ENCODE results near the gene EIF2S1.
A peak's percentile ranks its signal among the peaks of the same experiment; 100 is the strongest.

EIF2S1 gene

DNA sequence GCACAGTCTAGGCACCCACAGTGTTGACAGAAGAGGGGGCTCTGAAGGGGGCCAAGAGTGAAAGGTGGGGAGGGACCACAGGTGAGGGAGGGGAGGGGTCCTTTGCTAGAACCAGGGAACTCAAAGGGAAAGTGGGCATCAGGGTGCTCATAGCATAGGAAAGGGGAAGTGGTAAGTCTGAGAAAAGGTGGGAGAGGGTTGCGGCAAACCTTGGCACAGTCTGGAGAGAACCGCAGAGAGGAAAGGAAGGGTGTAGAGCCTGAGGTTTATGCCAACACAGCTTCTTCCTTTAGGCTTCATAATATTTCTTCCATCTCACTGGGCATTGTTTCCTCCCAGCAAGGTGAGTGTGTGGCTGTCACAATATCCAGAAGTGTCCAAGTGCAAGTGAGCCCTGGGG lies 63.3 kb downstream of the EIF2S1 start:
- no peak overlapping the region for H3K56ac ChIP-seq (ENCODE audit: low read length)
- H2BK120ac ChIP-seq (ENCODE audit: low read depth, low read length) = no peak overlapping the region
- H4K5ac ChIP-seq (ENCODE audit: low read length) = no peak overlapping the region
- no peak overlapping the region for H3K27ac ChIP-seq (ENCODE audit: low read depth, low read length)
- no peak overlapping the region for H3K18ac ChIP-seq (ENCODE audit: low read length)
- H3K4me1 ChIP-seq (ENCODE audit: control insufficient read depth, low read depth, low read length) = no peaks in the 10 kb centered on the region
- H4K8ac ChIP-seq (ENCODE audit: low read depth, low read length) = no peak overlapping the region
- no peak overlapping the region for H2BK15ac ChIP-seq (replicated peaks; ENCODE audit: low read depth)
- H3K23ac ChIP-seq (ENCODE audit: low read length) = no peak overlapping the region
- no peak overlapping the region for H3K4me3 ChIP-seq (ENCODE audit: low read length)
- no peaks in the 10 kb centered on the region for H3K79me2 ChIP-seq (ENCODE audit: control insufficient read depth, insufficient read depth, low read length)
- DNase-seq = no peak
- no peak overlapping the region for H3K4me2 ChIP-seq (ENCODE audit: low read length)
- no peaks in the 10 kb centered on the region for H3K79me1 ChIP-seq (ENCODE audit: low read length)
- no CpG with 5 or more reads among the region's 2 CpGs for WGBS (ENCODE audit: extremely low coverage, insufficient coverage, low lambda C conversion rate)
- no peaks in the 10 kb centered on the region for H3K36me3 ChIP-seq (ENCODE audit: control insufficient read depth, insufficient read depth, low read length)
- H3K27me3 ChIP-seq (ENCODE audit: insufficient read depth, low read length, poor library complexity) = no peaks in the 10 kb centered on the region
- H2AK5ac ChIP-seq (ENCODE audit: low read length) = no peak overlapping the region
- H2BK5ac ChIP-seq (ENCODE audit: low read length) = no peak overlapping the region
- no peak overlapping the region for H3K4ac ChIP-seq (ENCODE audit: low read depth, low read length)
- H3K9ac ChIP-seq (ENCODE audit: low read length) = no peak overlapping the region

DNA sequence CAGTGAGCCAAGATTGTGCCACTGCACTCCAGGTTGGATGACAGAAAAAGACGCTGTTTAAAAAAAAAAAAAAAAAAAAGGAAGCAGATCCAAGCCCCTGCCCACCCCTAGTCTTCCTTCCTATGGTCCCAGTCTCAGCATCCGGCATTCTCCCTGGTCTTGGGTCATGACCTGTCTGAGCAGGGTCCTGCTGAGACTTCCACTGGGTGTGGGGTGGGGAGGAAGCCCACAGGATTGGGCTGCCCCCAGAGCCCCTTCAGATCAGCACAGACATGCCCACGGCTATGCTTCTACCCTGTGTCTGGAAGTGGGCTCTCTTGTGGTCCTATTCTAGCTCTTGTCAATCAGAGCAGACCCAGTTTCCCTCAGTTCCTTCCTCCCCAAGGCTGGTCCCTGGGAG lies 64.4 kb downstream of the EIF2S1 start:
- H3K79me2 ChIP-seq (ENCODE audit: control insufficient read depth, insufficient read depth, low read length) = no peaks in the 10 kb centered on the region
- no peak overlapping the region for H2AK5ac ChIP-seq (ENCODE audit: low read length)
- no peak for DNase-seq
- no CpG with 5 or more reads among the region's 3 CpGs for WGBS (ENCODE audit: extremely low coverage, insufficient coverage, low lambda C conversion rate)
- no peak overlapping the region for H3K56ac ChIP-seq (ENCODE audit: low read length)
- no peaks in the 10 kb centered on the region for H3K4me1 ChIP-seq (ENCODE audit: control insufficient read depth, low read depth, low read length)
- no peak overlapping the region for H3K18ac ChIP-seq (ENCODE audit: low read length)
- no peak overlapping the region for H3K4me3 ChIP-seq (ENCODE audit: low read length)
- H2BK5ac ChIP-seq (ENCODE audit: low read length) = no peak overlapping the region
- no peak overlapping the region for H3K4ac ChIP-seq (ENCODE audit: low read depth, low read length)
- no peak overlapping the region for H4K5ac ChIP-seq (ENCODE audit: low read length)
- no peaks in the 10 kb centered on the region for H3K27me3 ChIP-seq (ENCODE audit: insufficient read depth, low read length, poor library complexity)
- H3K79me1 ChIP-seq (ENCODE audit: low read length) = no peaks in the 10 kb centered on the region
- no peak overlapping the region for H3K27ac ChIP-seq (ENCODE audit: low read depth, low read length)
- H3K36me3 ChIP-seq (ENCODE audit: control insufficient read depth, insufficient read depth, low read length) = no peaks in the 10 kb centered on the region
- H3K4me2 ChIP-seq (ENCODE audit: low read length) = no peak overlapping the region
- no peak overlapping the region for H2BK15ac ChIP-seq (replicated peaks; ENCODE audit: low read depth)
- H4K8ac ChIP-seq (ENCODE audit: low read depth, low read length) = no peak overlapping the region
- no peak overlapping the region for H3K9ac ChIP-seq (ENCODE audit: low read length)
- no peak overlapping the region for H2BK120ac ChIP-seq (ENCODE audit: low read depth, low read length)
- H3K23ac ChIP-seq (ENCODE audit: low read length) = no peak overlapping the region

DNA sequence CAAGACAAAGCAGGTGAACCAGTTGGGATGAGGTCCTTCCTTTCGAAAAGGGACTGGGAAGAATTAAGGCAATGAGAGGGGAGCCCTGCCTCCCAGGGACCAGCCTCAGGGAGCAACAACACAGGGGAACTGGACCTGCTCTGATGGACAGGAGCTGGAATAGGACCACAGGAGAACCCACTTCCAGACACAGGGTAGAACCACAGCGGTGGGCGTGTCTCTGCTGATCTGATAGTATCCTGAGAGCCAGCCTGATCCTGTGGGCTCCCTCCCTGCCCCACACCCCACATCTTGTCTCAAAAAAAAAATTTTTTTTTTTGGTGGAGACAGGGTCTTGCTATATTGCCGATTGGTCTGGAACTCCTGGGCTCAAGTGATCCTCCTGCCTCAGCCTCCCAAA lies 65.5 kb downstream of the EIF2S1 start:
- no CpG with 5 or more reads among the region's 4 CpGs for WGBS (ENCODE audit: extremely low coverage, insufficient coverage, low lambda C conversion rate)
- Histone ChIP-seq H2AK5ac (ENCODE audit: low read length) (no peak overlapping the region), H3K4me1 (ENCODE audit: control insufficient read depth, low read depth, low read length) (no peaks in the 10 kb centered on the region), H3K56ac (ENCODE audit: low read length) (no peak overlapping the region), H3K23ac (ENCODE audit: low read length) (no peak overlapping the region), H2BK120ac (ENCODE audit: low read depth, low read length) (no peak overlapping the region), H3K36me3 (ENCODE audit: control insufficient read depth, insufficient read depth, low read length) (no peaks in the 10 kb centered on the region), H3K4me2 (ENCODE audit: low read length) (no peak overlapping the region), H3K4ac (ENCODE audit: low read depth, low read length) (no peak overlapping the region), H3K27me3 (ENCODE audit: insufficient read depth, low read length, poor library complexity) (no peaks in the 10 kb centered on the region), H3K4me3 (ENCODE audit: low read length) (no peak overlapping the region), H4K5ac (ENCODE audit: low read length) (no peak overlapping the region), H2BK5ac (ENCODE audit: low read length) (no peak overlapping the region), H3K9ac (ENCODE audit: low read length) (no peak overlapping the region), H4K8ac (ENCODE audit: low read depth, low read length) (no peak overlapping the region), H2BK15ac (replicated peaks; ENCODE audit: low read depth) (no peak overlapping the region), H3K27ac (ENCODE audit: low read depth, low read length) (no peak overlapping the region), H3K79me2 (ENCODE audit: control insufficient read depth, insufficient read depth, low read length) (no peaks in the 10 kb centered on the region), H3K18ac (ENCODE audit: low read length) (no peak overlapping the region), H3K79me1 (ENCODE audit: low read length) (no peaks in the 10 kb centered on the region)
- DNase-seq = no peak

DNA sequence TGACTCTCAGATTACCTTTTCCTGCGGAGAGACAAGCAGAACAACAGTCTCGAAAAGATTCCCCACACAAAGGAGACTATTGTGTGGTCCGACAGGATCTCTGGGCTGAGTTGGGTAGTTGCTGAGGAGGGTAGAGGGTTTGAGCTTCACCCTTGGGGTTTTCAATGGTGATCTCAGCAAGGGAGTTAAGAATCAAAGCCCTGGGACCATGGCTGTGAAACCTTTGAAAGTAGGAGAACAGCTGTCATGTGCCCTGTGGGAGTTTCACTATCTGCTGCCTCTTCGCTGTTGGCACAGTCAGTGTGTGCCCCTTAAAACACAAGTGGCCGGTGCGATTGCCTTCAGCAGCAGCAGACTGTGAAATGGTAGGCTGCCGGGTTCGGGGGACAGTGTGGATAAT lies 66.0 kb downstream of the EIF2S1 start:
- H3K4ac ChIP-seq (ENCODE audit: low read depth, low read length) = no peak overlapping the region
- H3K56ac ChIP-seq (ENCODE audit: low read length) = no peak overlapping the region
- no peak overlapping the region for H3K18ac ChIP-seq (ENCODE audit: low read length)
- H3K4me1 ChIP-seq (ENCODE audit: control insufficient read depth, low read depth, low read length) = no peaks in the 10 kb centered on the region
- no peak overlapping the region for H2BK120ac ChIP-seq (ENCODE audit: low read depth, low read length)
- H2AK5ac ChIP-seq (ENCODE audit: low read length) = no peak overlapping the region
- no peak overlapping the region for H3K23ac ChIP-seq (ENCODE audit: low read length)
- no peaks in the 10 kb centered on the region for H3K36me3 ChIP-seq (ENCODE audit: control insufficient read depth, insufficient read depth, low read length)
- no peak overlapping the region for H4K8ac ChIP-seq (ENCODE audit: low read depth, low read length)
- H3K27ac ChIP-seq (ENCODE audit: low read depth, low read length) = no peak overlapping the region
- no peak for DNase-seq
- no peak overlapping the region for H2BK15ac ChIP-seq (replicated peaks; ENCODE audit: low read depth)
- WGBS (ENCODE audit: extremely low coverage, insufficient coverage, low lambda C conversion rate) = no CpG with 5 or more reads among the region's 8 CpGs
- H3K79me1 ChIP-seq (ENCODE audit: low read length) = no peaks in the 10 kb centered on the region
- no peak overlapping the region for H3K9ac ChIP-seq (ENCODE audit: low read length)
- no peaks in the 10 kb centered on the region for H3K27me3 ChIP-seq (ENCODE audit: insufficient read depth, low read length, poor library complexity)
- no peaks in the 10 kb centered on the region for H3K79me2 ChIP-seq (ENCODE audit: control insufficient read depth, insufficient read depth, low read length)
- no peak overlapping the region for H4K5ac ChIP-seq (ENCODE audit: low read length)
- no peak overlapping the region for H3K4me2 ChIP-seq (ENCODE audit: low read length)
- no peak overlapping the region for H3K4me3 ChIP-seq (ENCODE audit: low read length)
- no peak overlapping the region for H2BK5ac ChIP-seq (ENCODE audit: low read length)

DNA sequence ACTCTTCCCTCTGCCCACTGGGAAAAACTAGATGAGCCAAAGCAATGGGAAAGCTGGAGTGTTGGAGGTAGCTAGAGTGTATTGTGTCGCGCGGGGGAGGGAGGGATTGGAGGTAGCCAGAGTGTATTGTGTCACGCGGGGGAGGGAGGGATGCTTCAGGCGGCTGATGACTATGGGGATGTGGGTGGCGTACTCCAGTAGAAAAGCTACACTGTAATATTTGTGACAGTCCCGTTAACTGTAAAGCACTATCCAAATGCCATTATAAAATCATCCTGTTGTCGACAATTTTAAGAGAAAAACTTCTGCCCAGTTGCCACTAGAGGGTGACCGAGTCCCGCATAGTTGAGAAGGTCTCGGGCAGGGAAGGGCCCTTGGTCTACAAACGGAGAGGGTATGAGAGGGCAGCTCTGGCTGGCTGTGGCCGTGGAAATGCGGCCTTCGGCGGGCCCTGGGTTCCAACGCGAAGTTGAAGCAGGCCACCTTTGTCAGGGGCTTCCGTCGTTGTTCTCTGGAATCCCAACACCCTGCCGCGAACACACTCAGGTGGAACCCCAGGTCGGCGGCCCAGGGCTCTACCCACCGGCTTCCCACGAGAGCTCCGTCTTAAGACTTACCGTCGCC lies 67.0 kb downstream of the EIF2S1 start:
- H3K4me1 ChIP-seq (ENCODE audit: control insufficient read depth, low read depth, low read length) = no peaks in the 10 kb centered on the region
- no peak overlapping the region for H3K23ac ChIP-seq (ENCODE audit: low read length)
- no peak overlapping the region for H2BK120ac ChIP-seq (ENCODE audit: low read depth, low read length)
- H3K79me2 ChIP-seq (ENCODE audit: control insufficient read depth, insufficient read depth, low read length) = no peaks in the 10 kb centered on the region
- H3K4ac ChIP-seq (ENCODE audit: low read depth, low read length) = no peak overlapping the region
- H3K4me2 ChIP-seq (ENCODE audit: low read length) = no peak overlapping the region
- no CpG with 5 or more reads among the region's 30 CpGs for WGBS (ENCODE audit: extremely low coverage, insufficient coverage, low lambda C conversion rate)
- H3K56ac ChIP-seq (ENCODE audit: low read length) = peak overlapping the region; percentile 38
- no peak overlapping the region for H3K4me3 ChIP-seq (ENCODE audit: low read length)
- no peak overlapping the region for H3K27ac ChIP-seq (ENCODE audit: low read depth, low read length)
- peak overlapping the region; percentile 20 for H3K9ac ChIP-seq (ENCODE audit: low read length)
- H3K79me1 ChIP-seq (ENCODE audit: low read length) = no peaks in the 10 kb centered on the region
- H4K8ac ChIP-seq (ENCODE audit: low read depth, low read length) = peak overlapping the region; percentile 65
- no peak overlapping the region for H2BK15ac ChIP-seq (replicated peaks; ENCODE audit: low read depth)
- H3K27me3 ChIP-seq (ENCODE audit: insufficient read depth, low read length, poor library complexity) = no peaks in the 10 kb centered on the region
- H3K36me3 ChIP-seq (ENCODE audit: control insufficient read depth, insufficient read depth, low read length) = no peaks in the 10 kb centered on the region
- H2AK5ac ChIP-seq (ENCODE audit: low read length) = no peak overlapping the region
- H2BK5ac ChIP-seq (ENCODE audit: low read length) = no peak overlapping the region
- peak overlapping the region; percentile 65 for H3K18ac ChIP-seq (ENCODE audit: low read length)
- H4K5ac ChIP-seq (ENCODE audit: low read length) = no peak overlapping the region
- peak; percentile 91 for DNase-seq

DNA sequence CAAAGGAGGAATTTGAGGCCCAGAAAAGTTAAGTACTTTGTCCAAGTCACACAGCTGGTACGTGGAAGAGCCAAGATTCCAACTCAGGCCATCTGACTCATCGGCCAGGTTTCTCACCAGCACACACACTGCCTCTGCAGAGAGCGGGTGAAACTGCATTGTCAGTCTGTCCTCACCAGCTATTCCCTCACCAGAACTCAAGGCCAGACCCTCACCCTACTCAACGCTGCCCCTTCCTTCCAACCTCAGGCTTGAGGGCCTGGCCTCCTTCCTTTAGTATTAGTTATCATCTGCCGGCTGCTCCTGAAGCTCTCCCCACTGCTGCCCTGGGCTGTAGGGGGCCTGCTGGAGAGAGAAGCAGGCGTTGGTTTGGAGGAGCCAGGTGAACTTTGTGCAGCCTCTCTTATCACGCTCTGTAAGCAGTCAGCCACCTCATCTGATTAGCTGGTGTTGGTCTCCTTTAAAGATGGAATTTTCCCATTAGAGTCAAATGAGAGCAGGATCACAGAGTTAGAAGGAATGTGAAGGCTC lies 68.4 kb downstream of the EIF2S1 start:
- Histone ChIP-seq H3K18ac (ENCODE audit: low read length) (no peak overlapping the region), H3K4me3 (ENCODE audit: low read length) (no peak overlapping the region), H3K79me2 (ENCODE audit: control insufficient read depth, insufficient read depth, low read length) (no peaks in the 10 kb centered on the region), H3K4me1 (ENCODE audit: control insufficient read depth, low read depth, low read length) (no peaks in the 10 kb centered on the region), H3K56ac (ENCODE audit: low read length) (no peak overlapping the region), H3K4me2 (ENCODE audit: low read length) (no peak overlapping the region), H3K27me3 (ENCODE audit: insufficient read depth, low read length, poor library complexity) (no peaks in the 10 kb centered on the region), H2BK5ac (ENCODE audit: low read length) (no peak overlapping the region), H3K23ac (ENCODE audit: low read length) (no peak overlapping the region), H3K4ac (ENCODE audit: low read depth, low read length) (no peak overlapping the region), H3K9ac (ENCODE audit: low read length) (no peak overlapping the region), H2AK5ac (ENCODE audit: low read length) (no peak overlapping the region), H3K27ac (ENCODE audit: low read depth, low read length) (no peak overlapping the region), H2BK120ac (ENCODE audit: low read depth, low read length) (no peak overlapping the region), H3K36me3 (ENCODE audit: control insufficient read depth, insufficient read depth, low read length) (no peaks in the 10 kb centered on the region), H4K5ac (ENCODE audit: low read length) (no peak overlapping the region), H3K79me1 (ENCODE audit: low read length) (no peaks in the 10 kb centered on the region), H2BK15ac (replicated peaks; ENCODE audit: low read depth) (no peak overlapping the region), H4K8ac (ENCODE audit: low read depth, low read length) (no peak overlapping the region)
- no CpG with 5 or more reads among the region's 7 CpGs for WGBS (ENCODE audit: extremely low coverage, insufficient coverage, low lambda C conversion rate)
- DNase-seq = peak; percentile 88

Data from mesendoderm (in vitro differentiated cells).